Activated naive CD8-positive, alpha-beta T cell (primary cell): ENCODE data around the gene TLNRD1.
A peak's percentile ranks its signal among the peaks of the same experiment; 100 is the strongest.

Experiments used
- H3K27ac Mint-ChIP-seq: one replicate; pipeline ENCODE4 v1.8.0; 2021; ENCODE audit warnings: mixed read lengths
- H3K27me3 Mint-ChIP-seq: one replicate; pipeline ENCODE4 v1.8.0; 2021; ENCODE audit warnings: mixed read lengths
- H3K36me3 Mint-ChIP-seq: one replicate; pipeline ENCODE4 v1.8.0; 2021; ENCODE audit warnings: mixed read lengths
- H3K4me1 Mint-ChIP-seq: one replicate; pipeline ENCODE4 v1.8.0; 2021; ENCODE audit warnings: low read depth, mixed read lengths
- H3K4me3 Mint-ChIP-seq: one replicate; pipeline ENCODE4 v1.8.0; 2021; ENCODE audit warnings: mild to moderate bottlenecking, mixed read lengths
- H3K9me3 Mint-ChIP-seq: one replicate; pipeline ENCODE4 v1.8.0; 2021; ENCODE audit warnings: low read depth, mixed read lengths

Gene TLNRD1

DNA sequence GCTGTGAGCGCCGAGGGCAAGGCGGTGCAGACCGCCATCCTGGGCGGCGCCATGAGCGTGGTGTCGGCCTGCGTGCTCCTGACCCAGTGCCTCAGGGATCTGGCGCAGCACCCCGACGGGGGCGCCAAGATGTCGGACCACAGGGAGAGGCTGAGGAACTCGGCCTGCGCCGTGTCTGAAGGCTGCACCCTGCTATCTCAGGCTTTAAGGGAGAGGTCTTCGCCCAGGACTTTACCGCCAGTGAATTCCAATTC is 2.3 kb downstream of the TLNRD1 start:
- no peaks in the 10 kb centered on the region for H3K27me3 Mint-ChIP-seq
- H3K4me1 Mint-ChIP-seq = peaks cover 56% of the 10 kb centered on the region
- H3K4me3 Mint-ChIP-seq = peak overlapping the region; percentile 82
- H3K27ac Mint-ChIP-seq = no peak overlapping the region
- no peaks in the 10 kb centered on the region for H3K9me3 Mint-ChIP-seq
- H3K36me3 Mint-ChIP-seq = peaks cover 7% of the 10 kb centered on the region

GRCh38 chr15:81006124-81006523 is 5.4 kb downstream of the TLNRD1 start:
- Mint-ChIP-seq H3K27me3 (no peaks in the 10 kb centered on the region), H3K9me3 (no peaks in the 10 kb centered on the region), H3K36me3 (peaks cover 7% of the 10 kb centered on the region), H3K4me3 (no peak overlapping the region), H3K4me1 (peaks cover 56% of the 10 kb centered on the region), H3K27ac (no peak overlapping the region)

GRCh38 chr15:81007428-81008064 is 6.8 kb downstream of the TLNRD1 start:
- Mint-ChIP-seq H3K27ac (no peak overlapping the region), H3K9me3 (no peaks in the 10 kb centered on the region), H3K4me1 (peaks cover 60% of the 10 kb centered on the region), H3K36me3 (peaks cover 7% of the 10 kb centered on the region), H3K4me3 (no peak overlapping the region), H3K27me3 (no peaks in the 10 kb centered on the region)

- Mint-ChIP-seq H3K27ac (no peak overlapping the region), H3K4me1 (peaks cover 57% of the 10 kb centered on the region), H3K27me3 (no peaks in the 10 kb centered on the region), H3K36me3 (peaks cover 7% of the 10 kb centered on the region), H3K9me3 (no peaks in the 10 kb centered on the region), H3K4me3 (no peak overlapping the region)
Measured at GRCh38 chr15:81008312-81008711, 7.6 kb downstream of the TLNRD1 start.

GRCh38 chr15:81010086-81010485 is 9.4 kb downstream of the TLNRD1 start:
- Mint-ChIP-seq H3K4me1 (peaks cover 42% of the 10 kb centered on the region), H3K9me3 (no peaks in the 10 kb centered on the region), H3K36me3 (peaks cover 4% of the 10 kb centered on the region), H3K27ac (no peak overlapping the region), H3K4me3 (no peak overlapping the region), H3K27me3 (no peaks in the 10 kb centered on the region)

GRCh38 chr15:81011593-81011992 is 10.9 kb downstream of the TLNRD1 start:
- H3K4me3 Mint-ChIP-seq = no peak overlapping the region
- peaks cover 33% of the 10 kb centered on the region for H3K4me1 Mint-ChIP-seq
- no peaks in the 10 kb centered on the region for H3K9me3 Mint-ChIP-seq
- H3K36me3 Mint-ChIP-seq = peaks cover 4% of the 10 kb centered on the region
- H3K27ac Mint-ChIP-seq = peak overlapping the region; percentile 25
- H3K27me3 Mint-ChIP-seq = no peaks in the 10 kb centered on the region

DNA sequence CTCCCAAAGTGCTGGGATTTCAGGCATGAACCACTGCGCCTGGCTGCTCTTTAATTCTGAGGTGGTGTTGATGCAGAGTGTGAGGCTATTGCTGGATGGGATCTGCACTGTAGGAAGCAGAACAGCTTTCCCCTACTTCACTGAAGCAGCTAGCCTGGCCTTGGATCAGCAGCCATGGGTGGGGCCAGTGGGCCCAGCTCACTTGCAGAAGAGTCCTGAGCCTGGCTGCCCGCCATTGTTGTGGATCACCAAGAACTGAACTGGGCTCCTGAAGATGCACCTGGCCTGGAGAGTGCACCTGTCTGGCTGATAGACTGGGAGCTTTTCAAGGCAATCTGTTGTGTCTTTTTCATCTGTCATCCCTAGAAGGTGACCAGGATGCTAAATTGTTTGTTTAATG is 11.9 kb downstream of the TLNRD1 start:
- peaks cover 4% of the 10 kb centered on the region for H3K36me3 Mint-ChIP-seq
- peaks cover 26% of the 10 kb centered on the region for H3K4me1 Mint-ChIP-seq
- H3K4me3 Mint-ChIP-seq = no peak overlapping the region
- no peaks in the 10 kb centered on the region for H3K27me3 Mint-ChIP-seq
- no peaks in the 10 kb centered on the region for H3K9me3 Mint-ChIP-seq
- no peak overlapping the region for H3K27ac Mint-ChIP-seq

- H3K9me3 Mint-ChIP-seq = no peaks in the 10 kb centered on the region
- H3K27me3 Mint-ChIP-seq = no peaks in the 10 kb centered on the region
- H3K4me1 Mint-ChIP-seq = peaks cover 17% of the 10 kb centered on the region
- peaks cover 4% of the 10 kb centered on the region for H3K36me3 Mint-ChIP-seq
- H3K4me3 Mint-ChIP-seq = no peak overlapping the region
- no peak overlapping the region for H3K27ac Mint-ChIP-seq
Measured at GRCh38 chr15:81013396-81013929, 12.7 kb downstream of the TLNRD1 start.

GRCh38 chr15:81014446-81015093 is 13.8 kb downstream of the TLNRD1 start:
- no peaks in the 10 kb centered on the region for H3K27me3 Mint-ChIP-seq
- peaks cover 4% of the 10 kb centered on the region for H3K36me3 Mint-ChIP-seq
- no peak overlapping the region for H3K27ac Mint-ChIP-seq
- peaks cover 12% of the 10 kb centered on the region for H3K4me1 Mint-ChIP-seq
- H3K9me3 Mint-ChIP-seq = no peaks in the 10 kb centered on the region
- no peak overlapping the region for H3K4me3 Mint-ChIP-seq

- no peak overlapping the region for H3K27ac Mint-ChIP-seq
- no peaks in the 10 kb centered on the region for H3K9me3 Mint-ChIP-seq
- no peak overlapping the region for H3K4me3 Mint-ChIP-seq
- H3K27me3 Mint-ChIP-seq = no peaks in the 10 kb centered on the region
- peaks cover 6% of the 10 kb centered on the region for H3K4me1 Mint-ChIP-seq
- H3K36me3 Mint-ChIP-seq = peaks cover 6% of the 10 kb centered on the region
Measured at GRCh38 chr15:81015621-81016488, 15.1 kb downstream of the TLNRD1 start.

DNA sequence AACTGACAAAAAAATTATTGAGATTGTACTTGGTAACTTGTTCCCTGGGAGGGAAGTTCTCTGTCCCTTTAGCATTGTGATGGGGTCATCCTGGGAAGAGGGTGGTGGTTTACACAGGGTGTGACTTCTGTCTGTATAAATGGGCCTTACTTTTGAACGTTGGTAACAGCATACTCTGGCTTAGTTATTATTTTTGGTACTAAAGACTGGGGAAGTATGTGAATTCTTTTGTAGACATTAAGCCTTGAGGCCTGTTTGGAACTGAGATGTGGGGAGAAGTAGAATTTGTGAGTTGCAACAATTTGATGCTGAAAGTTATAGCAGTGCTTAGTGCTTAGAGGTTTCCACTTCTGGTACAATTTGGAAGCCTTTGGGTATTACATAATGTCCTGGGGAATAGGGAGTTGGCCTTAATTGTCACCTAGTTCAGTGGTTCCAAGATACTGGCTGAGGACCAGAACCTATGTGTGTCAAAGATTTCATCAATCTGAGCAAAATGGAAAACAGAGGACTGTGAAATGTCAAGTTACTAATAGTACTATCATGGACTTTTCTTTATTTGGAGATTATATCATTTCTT is 15.9 kb downstream of the TLNRD1 start:
- Mint-ChIP-seq H3K36me3 (peaks cover 6% of the 10 kb centered on the region), H3K27ac (no peak overlapping the region), H3K27me3 (no peaks in the 10 kb centered on the region)

DNA sequence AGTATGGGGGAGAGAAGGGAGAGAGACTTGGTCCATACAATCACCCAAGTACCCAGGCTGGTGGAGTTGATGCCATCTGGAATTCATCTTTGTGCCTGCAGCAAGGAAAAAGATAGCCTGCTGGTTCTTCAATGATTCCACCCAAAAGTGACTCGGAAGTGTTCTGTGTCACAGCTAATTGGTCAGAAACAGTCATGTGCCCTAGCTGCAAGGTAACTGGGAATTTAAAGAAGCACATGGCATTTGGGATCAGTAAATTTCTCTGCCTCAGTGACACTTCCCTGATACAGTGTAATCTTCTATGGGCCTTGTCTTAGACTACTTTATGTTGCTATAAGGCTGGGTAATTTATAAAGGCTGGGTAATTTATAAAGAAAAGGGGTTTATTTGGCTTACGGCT is 17.5 kb downstream of the TLNRD1 start:
- Mint-ChIP-seq H3K36me3 (peaks cover 6% of the 10 kb centered on the region), H3K27me3 (no peaks in the 10 kb centered on the region), H3K4me3 (no peak overlapping the region), H3K4me1 (peaks cover 4% of the 10 kb centered on the region), H3K9me3 (no peaks in the 10 kb centered on the region), H3K27ac (no peak overlapping the region)

More for the DNA sequence above, 15.9 kb downstream of the TLNRD1 start:
- no peaks in the 10 kb centered on the region for H3K9me3 Mint-ChIP-seq
- no peak overlapping the region for H3K4me3 Mint-ChIP-seq
- H3K4me1 Mint-ChIP-seq = peaks cover 6% of the 10 kb centered on the region

- Mint-ChIP-seq H3K36me3 (peaks cover 2% of the 10 kb centered on the region), H3K27me3 (no peaks in the 10 kb centered on the region), H3K4me3 (no peak overlapping the region), H3K9me3 (no peaks in the 10 kb centered on the region), H3K4me1 (peaks cover 18% of the 10 kb centered on the region), H3K27ac (no peak overlapping the region)
Measured at GRCh38 chr15:81021321-81021720, 20.6 kb downstream of the TLNRD1 start.

DNA sequence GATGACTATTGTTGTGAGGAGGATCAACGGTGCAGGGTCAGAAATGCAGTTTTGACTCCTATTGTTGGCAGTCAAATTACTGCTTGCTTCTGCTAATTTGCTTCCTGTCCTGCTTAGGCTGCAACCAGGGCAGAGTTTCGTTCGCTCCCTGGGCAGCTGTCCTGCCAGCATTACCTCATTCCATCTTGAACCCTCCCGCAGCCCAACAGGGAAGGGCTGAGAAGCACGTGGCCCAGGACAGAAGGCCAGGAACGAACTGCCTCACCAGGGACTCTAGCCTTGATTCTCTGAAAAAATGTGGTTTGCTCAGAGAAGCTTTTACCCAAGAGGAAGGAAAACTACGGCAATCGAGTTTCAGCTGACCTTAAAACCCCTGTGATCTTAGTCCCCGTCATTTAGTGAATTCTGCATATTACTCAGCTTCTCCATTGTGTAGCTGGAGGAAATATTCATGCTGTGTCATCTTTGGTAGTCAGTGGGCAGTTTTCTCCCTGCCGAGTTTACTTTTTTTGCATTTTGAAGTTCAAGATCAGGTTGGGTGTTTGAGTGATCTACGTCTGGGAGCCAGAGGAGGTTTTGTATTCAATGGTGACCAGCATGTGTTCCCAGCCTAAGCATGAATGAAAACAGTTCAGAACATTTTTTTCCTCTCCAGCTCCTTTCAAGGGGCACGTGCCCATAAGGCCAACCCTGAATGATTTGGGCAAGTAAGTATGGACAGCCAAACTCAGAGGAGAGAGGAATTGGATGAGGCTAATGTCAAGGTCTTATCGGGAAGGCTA is 23.0 kb downstream of the TLNRD1 start:
- peaks cover 4% of the 10 kb centered on the region for H3K36me3 Mint-ChIP-seq
- peak overlapping the region; percentile 33 for H3K4me3 Mint-ChIP-seq
- peak overlapping the region; percentile 90 for H3K27ac Mint-ChIP-seq

More for the DNA sequence above, 23.0 kb downstream of the TLNRD1 start:
- Mint-ChIP-seq H3K27me3 (no peaks in the 10 kb centered on the region), H3K4me1 (peaks cover 18% of the 10 kb centered on the region), H3K9me3 (no peaks in the 10 kb centered on the region)
